HuH-7 (cell line): ENCODE data around the gene OR1K1.
"Not testable (repeated sequence)": the region's sequence is repeated elsewhere in the genome, so short reads cannot be mapped to it uniquely, and the experiment has no call there.

Experiments
- DNase-seq: peaks from one replicate; pipeline ENCODE4 v3.0.0; 2011; ENCODE audit warnings: low spot score

Gene OR1K1, protein sequence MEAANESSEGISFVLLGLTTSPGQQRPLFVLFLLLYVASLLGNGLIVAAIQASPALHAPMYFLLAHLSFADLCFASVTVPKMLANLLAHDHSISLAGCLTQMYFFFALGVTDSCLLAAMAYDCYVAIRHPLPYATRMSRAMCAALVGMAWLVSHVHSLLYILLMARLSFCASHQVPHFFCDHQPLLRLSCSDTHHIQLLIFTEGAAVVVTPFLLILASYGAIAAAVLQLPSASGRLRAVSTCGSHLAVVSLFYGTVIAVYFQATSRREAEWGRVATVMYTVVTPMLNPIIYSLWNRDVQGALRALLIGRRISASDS

DNA sequence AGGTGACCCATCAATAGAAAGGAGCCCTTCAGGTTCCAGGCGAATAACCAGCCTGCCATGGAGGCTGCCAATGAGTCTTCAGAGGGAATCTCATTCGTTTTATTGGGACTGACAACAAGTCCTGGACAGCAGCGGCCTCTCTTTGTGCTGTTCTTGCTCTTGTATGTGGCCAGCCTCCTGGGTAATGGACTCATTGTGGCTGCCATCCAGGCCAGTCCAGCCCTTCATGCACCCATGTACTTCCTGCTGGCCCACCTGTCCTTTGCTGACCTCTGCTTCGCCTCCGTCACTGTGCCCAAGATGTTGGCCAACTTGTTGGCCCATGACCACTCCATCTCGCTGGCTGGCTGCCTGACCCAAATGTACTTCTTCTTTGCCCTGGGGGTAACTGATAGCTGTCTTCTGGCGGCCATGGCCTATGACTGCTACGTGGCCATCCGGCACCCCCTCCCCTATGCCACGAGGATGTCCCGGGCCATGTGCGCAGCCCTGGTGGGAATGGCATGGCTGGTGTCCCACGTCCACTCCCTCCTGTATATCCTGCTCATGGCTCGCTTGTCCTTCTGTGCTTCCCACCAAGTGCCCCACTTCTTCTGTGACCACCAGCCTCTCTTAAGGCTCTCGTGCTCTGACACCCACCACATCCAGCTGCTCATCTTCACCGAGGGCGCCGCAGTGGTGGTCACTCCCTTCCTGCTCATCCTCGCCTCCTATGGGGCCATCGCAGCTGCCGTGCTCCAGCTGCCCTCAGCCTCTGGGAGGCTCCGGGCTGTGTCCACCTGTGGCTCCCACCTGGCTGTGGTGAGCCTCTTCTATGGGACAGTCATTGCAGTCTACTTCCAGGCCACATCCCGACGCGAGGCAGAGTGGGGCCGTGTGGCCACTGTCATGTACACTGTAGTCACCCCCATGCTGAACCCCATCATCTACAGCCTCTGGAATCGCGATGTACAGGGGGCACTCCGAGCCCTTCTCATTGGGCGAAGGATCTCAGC, at the start of gene OR1K1:
Gene OR1K1, plus strand, starts transcription at position 58 of the 995 bp plus-strand sequence. Its CDS starts 0 bp downstream, at position 58.
- DNase-seq = no peak

DNA sequence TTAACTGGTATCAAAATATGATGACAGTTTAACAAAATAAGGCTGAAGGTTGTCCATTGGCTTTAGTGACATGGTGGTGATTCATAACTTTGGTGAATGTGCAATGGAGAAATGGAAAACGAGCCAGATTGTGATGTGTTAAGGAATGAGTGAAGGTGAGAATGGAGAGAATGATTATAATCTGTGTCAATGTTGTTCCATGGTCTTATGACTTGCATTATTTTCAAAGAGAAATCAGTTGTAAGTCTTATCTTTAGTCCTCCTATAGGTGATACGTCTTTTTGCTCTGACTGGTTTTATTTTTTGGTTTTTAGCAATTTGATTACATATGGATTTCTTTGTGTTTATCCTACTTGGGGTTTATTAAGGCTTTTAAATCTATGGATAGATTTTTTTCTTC, 45.1 kb upstream of the OR1K1 start:
- no peak for DNase-seq

DNA sequence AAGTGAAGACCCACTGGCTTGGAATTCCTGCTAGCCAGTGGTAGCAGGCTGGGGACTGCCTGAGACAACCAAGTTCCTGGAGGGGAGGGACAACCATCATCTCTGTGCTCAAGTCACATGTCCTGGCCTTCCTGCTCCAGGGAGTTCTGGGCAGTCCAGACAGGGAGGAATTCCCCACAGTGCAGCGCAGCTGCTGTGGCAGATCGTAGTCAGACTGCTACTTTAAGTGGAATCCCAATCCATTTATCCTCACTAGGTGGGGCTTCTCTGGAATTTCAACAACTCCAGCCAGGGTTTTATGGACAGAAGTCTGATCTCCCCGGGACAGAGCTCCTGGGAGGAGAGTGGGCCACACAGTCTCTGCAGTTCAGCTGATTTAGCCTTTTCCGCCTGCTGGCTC, 32.1 kb upstream of the OR1K1 start:
- no peak for DNase-seq

DNA sequence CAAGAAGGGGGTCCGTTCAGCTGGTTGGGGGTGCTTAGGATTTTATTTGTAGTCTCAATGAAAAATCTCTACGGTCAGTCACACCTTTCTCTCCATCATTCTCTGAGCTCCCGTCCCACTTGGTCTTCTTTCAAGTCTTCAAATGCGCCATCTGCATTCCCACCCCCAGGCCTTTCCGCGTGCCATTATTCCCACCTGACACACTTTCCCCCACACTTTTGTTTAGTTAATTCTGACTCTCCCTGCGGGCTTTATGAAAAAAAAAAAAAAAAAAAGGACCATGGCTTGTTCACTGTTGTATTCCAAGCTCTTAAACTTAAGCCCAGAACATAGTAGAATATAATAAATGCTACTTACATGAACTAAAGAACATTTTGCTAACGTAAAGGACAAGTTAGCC, 22.9 kb upstream of the OR1K1 start:
- no peak for DNase-seq

DNA sequence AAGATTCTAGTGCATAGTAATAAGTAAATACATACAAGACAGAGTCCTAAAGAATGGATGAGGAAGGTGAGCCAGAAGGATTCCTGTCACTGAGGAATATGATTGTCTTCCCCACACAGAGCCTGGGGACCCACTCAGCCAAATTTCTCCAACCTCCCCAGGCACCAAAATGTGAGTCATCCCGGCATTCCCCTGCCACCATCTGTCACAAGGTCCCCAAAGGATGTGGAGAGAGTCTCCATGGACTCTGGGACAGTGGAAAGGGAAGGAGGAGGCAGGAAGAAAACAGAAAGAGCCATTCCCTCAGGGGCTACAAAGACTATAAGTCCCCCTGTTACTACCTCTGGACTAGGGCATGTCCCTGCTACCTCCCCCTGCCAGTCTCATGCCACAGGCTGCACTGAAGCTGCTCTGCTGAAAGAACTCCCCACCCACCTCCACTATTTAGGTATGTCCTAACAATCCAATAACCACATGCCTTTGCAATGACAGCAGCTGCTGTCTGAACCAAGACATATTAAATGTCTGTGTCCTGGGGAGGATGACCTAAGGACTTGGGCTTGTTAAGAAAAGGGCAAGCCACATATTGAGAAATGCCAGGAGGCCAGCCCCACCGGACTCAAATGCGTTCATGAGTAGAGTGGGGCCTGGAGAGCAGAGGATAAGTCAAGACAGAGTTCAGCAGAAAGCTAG, 21.8 kb upstream of the OR1K1 start:
- DNase-seq = no peak

DNA sequence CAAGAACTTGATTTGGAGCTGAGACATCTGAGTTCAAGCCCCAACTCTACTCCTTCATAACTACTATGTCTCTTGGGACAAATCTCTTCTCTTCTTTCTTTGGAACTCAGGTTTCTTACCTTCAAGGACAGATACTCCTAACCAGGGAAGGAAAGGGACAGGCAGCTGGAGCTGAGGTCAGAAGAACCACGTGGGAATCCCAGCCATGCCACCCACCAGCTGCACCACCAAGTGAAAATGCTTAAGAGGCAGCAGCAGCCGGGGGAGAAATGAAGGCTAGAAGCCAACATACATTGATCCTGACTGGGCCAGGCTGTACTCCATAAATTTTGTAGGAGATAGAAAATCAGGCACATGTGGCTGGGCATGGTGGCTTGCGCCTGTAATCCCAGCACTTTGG, 20.7 kb upstream of the OR1K1 start:
- no peak for DNase-seq

DNA sequence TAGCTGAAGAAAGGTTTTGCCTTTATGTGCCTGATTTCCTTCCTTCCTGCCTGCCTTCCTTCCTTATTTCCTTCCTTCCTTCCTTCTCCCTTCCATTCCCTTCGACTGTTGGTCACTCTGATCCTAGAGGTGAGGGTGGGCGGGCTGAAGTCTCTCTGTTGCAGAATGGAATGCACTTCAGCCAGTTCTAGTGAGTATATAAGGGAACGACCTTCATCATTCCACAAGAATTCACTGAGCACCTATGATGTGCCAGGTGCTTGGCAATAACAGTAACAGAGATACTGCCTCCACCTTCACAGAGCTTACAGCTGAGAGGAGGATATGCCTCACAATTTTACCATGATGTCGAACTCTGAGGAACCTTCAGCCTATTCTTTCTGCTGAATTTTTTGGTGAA, 19.9 kb upstream of the OR1K1 start:
- no peak for DNase-seq

DNA sequence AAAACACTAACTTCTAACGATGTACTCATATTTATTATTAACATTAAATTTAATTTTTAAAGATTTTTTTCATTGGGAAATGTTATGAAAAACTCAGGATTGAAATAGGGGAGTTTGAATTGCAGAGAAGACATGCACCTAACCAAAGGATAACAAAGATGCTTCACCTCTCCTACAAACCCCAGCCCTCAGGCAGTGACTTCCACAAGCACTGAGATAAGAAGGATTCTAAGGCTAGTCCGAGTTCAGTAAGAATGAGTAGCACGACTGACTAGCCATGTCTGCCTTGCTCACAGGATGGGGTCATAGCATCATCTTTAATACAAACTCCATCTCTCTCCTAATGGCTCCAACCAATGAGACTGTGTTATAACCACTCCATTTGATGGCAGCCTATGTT, 18.3 kb upstream of the OR1K1 start:
- no peak for DNase-seq

DNA sequence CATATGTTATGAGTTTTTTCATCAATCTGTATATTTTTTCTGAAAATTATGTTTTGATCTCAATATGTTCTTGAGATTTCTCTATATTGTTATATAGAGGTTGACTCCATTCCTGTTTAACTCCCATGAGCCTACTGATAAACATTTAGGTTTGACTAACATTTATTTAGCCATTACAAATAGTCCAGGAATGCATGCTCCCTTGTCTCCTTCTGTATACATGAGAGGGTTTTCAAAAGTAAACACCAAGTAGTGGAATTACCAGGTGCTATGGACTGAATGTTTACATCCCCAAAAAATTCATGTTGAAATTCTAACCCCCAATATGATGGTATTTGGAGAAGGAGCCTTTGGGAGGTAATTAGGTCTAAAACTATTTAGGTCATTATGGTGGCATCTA, 14.7 kb upstream of the OR1K1 start:
- no peak for DNase-seq

DNA sequence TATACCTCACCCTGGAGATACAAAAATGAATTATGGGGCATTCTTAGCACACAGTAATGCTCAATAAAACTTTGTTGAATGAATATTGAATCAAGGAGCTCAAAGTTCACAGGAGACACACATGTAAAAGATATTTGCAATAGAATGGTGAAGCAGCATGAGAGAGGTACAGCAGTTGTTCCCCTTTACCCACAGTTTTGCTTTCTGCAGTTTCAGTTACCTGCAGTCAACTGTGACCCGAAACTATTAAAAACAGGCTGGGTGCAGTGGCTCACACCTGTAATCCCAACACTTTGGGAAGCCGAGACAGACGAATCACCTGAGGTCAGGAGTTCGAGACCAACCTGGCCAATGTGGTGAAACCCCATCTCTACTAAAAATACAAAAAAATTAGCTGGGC, 13.6 kb upstream of the OR1K1 start:
- no peak for DNase-seq

DNA sequence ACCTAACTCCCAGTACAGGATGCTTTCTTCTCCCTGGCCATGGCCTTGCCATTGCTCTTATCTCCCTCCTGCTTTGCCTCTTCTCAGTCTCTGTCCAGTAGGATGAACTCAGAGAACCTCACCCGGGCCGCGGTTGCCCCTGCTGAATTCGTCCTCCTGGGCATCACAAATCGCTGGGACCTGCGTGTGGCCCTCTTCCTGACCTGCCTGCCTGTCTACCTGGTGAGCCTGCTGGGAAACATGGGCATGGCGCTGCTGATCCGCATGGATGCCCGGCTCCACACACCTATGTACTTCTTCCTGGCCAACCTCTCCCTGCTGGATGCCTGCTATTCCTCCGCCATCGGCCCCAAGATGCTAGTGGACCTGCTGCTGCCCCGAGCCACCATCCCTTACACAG, 11.1 kb upstream of the OR1K1 start, which contains the start of gene OR5C1:
Gene OR5C1, plus strand, starts transcription at position 103 of the 400 bp plus-strand sequence. Its CDS starts 0 bp downstream, at position 103.
- no peak for DNase-seq

DNA sequence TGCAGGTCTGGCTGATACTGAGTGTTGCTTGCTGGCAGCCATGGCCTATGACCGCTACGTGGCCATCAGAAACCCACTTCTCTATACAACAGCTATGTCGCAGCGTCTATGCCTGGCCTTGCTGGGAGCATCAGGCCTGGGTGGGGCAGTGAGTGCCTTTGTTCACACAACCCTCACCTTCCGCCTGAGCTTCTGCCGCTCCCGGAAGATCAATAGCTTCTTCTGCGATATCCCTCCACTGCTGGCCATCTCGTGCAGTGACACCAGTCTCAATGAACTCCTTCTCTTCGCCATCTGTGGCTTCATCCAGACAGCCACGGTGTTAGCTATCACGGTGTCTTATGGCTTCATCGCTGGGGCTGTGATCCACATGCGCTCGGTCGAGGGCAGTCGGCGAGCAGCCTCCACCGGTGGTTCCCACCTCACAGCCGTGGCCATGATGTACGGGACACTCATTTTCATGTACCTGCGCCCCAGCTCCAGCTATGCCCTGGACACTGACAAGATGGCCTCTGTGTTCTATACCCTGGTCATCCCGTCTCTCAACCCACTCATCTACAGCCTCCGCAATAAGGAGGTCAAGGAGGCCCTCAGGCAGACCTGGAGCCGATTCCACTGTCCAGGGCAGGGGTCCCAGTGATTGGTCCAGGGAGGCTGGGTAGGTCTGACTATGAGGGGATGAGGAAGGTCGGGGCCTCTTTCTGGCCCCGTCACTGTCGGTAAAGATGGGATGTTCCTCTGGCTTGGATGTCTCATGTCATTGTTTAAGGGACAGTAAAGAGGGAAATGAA, 10.5 kb upstream of the OR1K1 start:
- DNase-seq = no peak

DNA sequence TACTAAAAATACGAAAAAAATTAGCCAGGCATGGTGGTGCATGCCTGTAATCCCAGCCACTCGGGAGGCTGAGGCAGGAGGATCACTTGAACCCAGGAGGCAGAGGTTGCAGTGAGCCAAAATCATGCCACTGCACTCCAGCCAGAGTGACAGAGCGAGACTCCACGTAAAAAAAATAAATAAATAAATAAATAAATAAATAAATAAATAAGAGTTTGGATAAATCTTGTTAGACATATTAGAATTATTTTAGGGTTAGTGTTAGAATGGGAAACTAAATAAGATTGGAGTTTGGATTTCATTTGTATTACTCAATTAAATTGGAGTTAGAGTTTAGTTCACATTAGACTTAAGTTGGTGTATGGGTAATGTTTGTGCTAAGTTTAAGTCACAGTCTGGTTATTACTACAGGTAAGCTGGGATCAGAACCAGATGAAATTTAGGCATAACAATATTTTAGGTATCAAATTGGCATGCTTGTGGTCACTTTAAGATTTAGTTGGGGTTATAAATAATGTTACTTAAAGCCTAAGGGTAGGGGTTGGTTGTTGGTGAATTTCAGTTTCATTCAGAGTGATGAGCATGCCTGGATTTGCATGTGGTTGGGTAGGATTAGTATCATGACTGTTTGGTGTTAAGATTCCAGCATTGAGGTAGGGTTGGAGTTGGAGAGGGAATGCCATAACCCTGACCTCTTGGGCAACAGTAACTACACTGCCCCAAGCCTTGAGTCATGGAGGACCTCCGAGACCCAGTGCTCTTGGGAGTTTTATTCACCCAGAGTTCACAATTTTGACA, 7.9 kb upstream of the OR1K1 start:
- DNase-seq = no peak

DNA sequence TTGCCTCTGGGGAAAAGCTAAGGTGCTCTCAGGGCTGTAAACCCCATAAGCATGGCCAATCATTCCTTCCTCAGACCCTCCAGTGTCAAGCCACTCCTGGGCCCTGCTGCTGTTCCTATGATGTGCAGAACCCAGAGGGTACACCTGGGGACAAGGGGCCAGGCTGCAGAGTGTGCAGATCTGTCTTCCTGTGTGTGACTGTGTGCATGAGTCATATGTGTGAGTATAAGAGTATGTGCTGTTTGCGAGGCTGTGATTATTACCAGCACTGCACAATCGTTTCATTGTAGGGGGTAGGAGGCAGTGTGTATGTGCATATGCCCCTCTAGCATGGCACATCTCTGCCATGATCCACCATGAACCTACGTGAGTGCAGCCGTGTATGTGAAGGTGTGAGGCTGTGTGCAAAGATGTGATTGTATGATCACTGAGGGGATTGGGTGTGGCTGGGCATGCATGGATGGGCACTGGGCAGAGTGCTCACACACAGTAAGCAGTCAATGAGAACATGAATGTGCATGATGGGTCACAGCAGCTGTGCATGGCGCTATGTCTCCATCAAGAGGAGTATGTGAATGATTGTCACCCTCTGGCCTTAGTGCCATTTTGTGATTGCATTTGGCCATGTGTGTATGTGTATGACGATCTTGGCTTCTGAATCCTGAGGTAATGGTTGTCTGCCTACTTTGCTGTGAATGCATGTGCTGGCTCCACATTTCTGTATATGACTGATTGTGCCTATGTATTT, 2.4 kb upstream of the OR1K1 start:
- no peak for DNase-seq

DNA sequence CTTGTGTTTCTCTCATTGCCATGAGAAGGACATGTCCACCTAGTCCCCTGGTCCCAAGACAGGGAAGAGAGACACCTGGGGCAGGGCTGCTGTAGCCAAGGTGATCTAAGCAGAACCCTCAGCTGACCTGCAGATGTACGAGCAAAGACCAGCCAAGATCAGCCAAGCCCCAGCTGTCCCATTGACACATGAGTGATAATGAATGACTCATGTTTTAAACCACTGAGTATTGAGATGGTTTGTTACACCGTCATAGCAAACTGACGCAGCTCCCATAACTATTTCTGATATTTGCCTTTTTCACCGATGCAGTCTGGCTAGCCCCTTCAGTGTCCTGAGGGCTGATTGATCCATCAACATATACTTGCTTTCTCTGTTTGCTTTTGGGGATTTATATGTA, 6.7 kb downstream of the OR1K1 start:
- DNase-seq = no peak

DNA sequence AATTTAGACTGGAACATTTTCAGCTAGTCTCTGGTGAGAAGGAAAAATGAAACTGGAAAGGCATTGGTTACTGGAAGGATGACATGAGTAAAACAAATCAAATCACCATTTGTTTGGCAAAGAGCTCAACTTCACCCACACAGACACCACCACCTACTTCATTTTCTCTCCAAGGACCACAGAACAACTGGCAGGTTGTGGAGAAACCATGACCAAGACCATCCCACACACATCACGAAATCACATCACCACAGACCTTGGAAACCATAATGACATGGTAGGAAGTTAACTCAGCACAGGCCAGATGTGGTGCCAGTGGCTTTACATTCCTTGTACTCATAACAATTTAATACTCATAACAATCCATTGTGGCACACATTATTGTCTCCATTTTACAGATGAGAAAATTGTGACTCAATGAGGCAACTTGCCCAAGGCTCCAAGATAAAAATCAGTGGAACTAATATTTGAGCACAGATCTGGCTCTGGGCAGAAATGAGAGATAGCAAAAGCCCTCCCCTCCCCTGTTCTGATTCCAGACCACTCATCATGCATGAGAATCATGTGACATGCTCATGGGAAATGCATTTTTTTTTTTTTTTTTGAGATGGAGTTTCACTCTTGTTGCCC, 7.5 kb downstream of the OR1K1 start:
- no peak for DNase-seq

DNA sequence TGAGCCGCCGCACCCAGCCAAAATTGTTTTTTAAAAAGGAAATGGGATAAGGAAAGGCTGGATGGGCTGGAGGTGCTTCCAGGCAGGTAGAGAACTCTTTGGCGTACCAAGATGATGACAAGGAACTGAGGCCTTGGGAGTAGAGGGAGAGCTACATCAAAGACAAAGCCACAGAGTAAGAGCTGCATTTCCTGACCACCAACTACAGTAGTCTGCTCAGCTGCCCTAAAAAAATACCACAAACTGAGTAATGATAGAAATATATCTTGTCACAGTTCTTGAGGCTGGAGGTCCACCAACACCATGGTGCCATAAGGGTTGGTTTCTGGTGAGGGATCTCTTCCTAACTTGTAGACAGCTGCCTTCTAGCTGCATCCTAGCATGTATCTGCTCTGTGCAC, 8.2 kb downstream of the OR1K1 start:
- DNase-seq = no peak

DNA sequence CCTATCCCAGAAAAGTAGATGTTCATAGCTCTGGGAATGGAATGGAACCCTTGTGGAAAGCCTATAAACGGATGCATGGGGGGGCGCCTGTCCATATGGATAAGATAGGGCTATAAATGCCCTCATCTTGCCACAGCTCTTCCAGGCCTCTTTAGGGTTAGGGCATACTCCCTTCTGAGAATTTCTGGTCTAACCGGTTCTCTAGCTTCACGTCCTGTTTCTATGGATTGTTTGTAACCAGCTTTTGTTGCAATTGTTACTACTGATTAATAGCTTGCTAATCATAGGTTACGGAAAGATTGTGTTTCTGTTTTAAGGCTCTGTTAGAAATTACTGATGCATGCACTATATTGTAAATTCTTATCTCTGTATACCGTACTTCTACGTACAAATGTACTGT, 9.3 kb downstream of the OR1K1 start:
- DNase-seq = not testable (repeated sequence)

DNA sequence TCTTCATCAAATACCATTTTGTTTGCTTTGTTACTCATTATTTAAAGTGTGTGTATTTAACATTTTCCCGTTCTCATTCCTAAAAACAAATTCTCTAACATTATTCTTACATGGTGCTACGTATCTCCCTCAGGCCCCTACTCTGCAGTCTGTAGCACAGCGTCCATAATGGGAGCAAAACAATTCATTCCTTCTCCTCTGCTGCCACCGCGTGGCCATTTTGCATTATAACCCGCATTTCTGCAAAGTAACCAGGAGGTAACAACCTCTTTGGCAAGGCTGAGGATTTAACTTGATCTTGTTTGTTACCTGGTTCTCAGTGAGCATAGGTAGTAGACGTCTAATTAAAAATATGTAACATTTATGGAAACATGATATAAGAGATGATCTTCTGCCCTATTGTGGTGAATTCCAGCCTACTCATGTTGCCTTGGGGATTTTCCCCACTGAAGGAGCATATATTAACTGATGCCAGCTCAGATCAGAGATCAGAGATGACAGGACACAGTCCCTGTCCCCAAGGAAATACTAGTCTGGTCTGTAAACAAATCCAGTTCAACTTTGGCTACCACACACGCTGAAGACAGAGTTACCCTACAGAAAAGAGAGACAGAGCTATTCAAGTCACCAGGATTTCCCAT, 10.5 kb downstream of the OR1K1 start:
- DNase-seq = peak; percentile 77
